Loucy (cell line): Measurements from ENCODE around the gene SPAG9.

Experiments
- H2AFZ ChIP-seq: fragments of 200-600 bp; sonication (generic); 2 replicates; pipeline ENCODE4 v1.6.0; 2016; ENCODE audit warnings: antibody characterized with exemption, mild to moderate bottlenecking, low read length, moderate library complexity
- H3F3A ChIP-seq: fragments of 200-600 bp; 2 replicates; pipeline ENCODE4 v1.6.0; 2016; ENCODE audit warnings: antibody characterized with exemption, low read depth, mild to moderate bottlenecking
- H3K27me3 ChIP-seq: fragments of 200-600 bp; sonication (generic); 2 replicates; pipeline ENCODE4 v1.6.1; 2014; ENCODE audit warnings: low read length, mild to moderate bottlenecking; ENCODE audit not compliant: insufficient read depth, poor library complexity, severe bottlenecking
- H3K36me3 ChIP-seq: fragments of 200-600 bp; sonication (generic); 2 replicates; pipeline ENCODE4 v1.6.1; 2016; ENCODE audit warnings: low read length; ENCODE audit not compliant: insufficient read depth
- H3K4me1 ChIP-seq: fragments of 200-600 bp; sonication (generic); 2 replicates; pipeline ENCODE4 v1.5.1; 2014; ENCODE audit warnings: low read length, mild to moderate bottlenecking; ENCODE audit not compliant: insufficient read depth, poor library complexity, severe bottlenecking
- H3K4me2 ChIP-seq: fragments of 200-600 bp; sonication (generic); 2 replicates; pipeline ENCODE4 v1.6.0; 2014; ENCODE audit warnings: antibody characterized with exemption, low read length, low read depth, mild to moderate bottlenecking; ENCODE audit not compliant: poor library complexity, severe bottlenecking
- H3K4me3 ChIP-seq: fragments of 200-600 bp; sonication (generic); 2 replicates; pipeline ENCODE4 v1.5.1; 2014; ENCODE audit warnings: low read length, mild to moderate bottlenecking, mixed read lengths; ENCODE audit not compliant: poor library complexity, severe bottlenecking
- H3K79me2 ChIP-seq: fragments of 200-600 bp; sonication (generic); 2 replicates; pipeline ENCODE4 v1.6.1; 2014; ENCODE audit warnings: low read length; ENCODE audit not compliant: insufficient read depth
- H3K9ac ChIP-seq: fragments of 200-600 bp; sonication (generic); 2 replicates; pipeline ENCODE4 v1.6.0; 2014; ENCODE audit warnings: mild to moderate bottlenecking, low read depth, low read length, moderate library complexity; ENCODE audit not compliant: poor library complexity, severe bottlenecking
- H3K9me2 ChIP-seq: fragments of 200-600 bp; sonication (generic); replicated peaks from 2 replicates; pipeline ENCODE4 v1.6.1; 2016; ENCODE audit warnings: low read depth, low read length, mixed read lengths
- H3K9me3 ChIP-seq: fragments of 200-600 bp; sonication (generic); 2 replicates; pipeline ENCODE4 v1.6.1; 2014; ENCODE audit warnings: mild to moderate bottlenecking, antibody characterized with exemption, low read length, low read depth; ENCODE audit not compliant: insufficient read depth
- H4K20me1 ChIP-seq: fragments of 200-600 bp; sonication (generic); 2 replicates; pipeline ENCODE4 v1.6.0; 2014; ENCODE audit warnings: antibody characterized with exemption, low read length, mild to moderate bottlenecking; ENCODE audit not compliant: insufficient read depth, poor library complexity, severe bottlenecking
- CTCF ChIP-seq: fragments of 200-600 bp; sonication (generic); conservative IDR thresholded peaks from 2 replicates; pipeline ENCODE4 v1.5.1; 2014; ENCODE audit warnings: mild to moderate bottlenecking, antibody characterized with exemption, low read length
- EZH2phosphoT487 ChIP-seq: fragments of 200-600 bp; IDR thresholded peaks from 2 replicates; pipeline ENCODE4 v1.6.1; 2018; ENCODE audit warnings: antibody characterized with exemption, mild to moderate bottlenecking, moderate library complexity, borderline replicate concordance

SPAG9 gene

GRCh38 chr17:51149163-51149562 lies 28.5 kb upstream of the SPAG9 start:
- H3K4me3 ChIP-seq, result no peak overlapping the region
- H3K9ac ChIP-seq, result no peak overlapping the region
- no peaks in the 10 kb centered on the region for H3F3A ChIP-seq
- no peaks in the 10 kb centered on the region for H3K36me3 ChIP-seq
- H3K9me3 ChIP-seq, result no peaks in the 10 kb centered on the region
- H3K27me3 ChIP-seq, result no peaks in the 10 kb centered on the region
- H2AFZ ChIP-seq, result no peak overlapping the region
- no peaks in the 10 kb centered on the region for H4K20me1 ChIP-seq
- TF ChIP-seq EZH2phosphoT487 (no peak), CTCF (no peak)
- H3K79me2 ChIP-seq, result peaks cover 7% of the 10 kb centered on the region
- H3K4me2 ChIP-seq, result no peak overlapping the region
- peaks cover 6% of the 10 kb centered on the region for H3K4me1 ChIP-seq
- H3K9me2 ChIP-seq, result no peaks in the 10 kb centered on the region

- H3K9me2 ChIP-seq, result no peaks in the 10 kb centered on the region
- H3K4me2 ChIP-seq, result no peak overlapping the region
- H3K79me2 ChIP-seq, result no peaks in the 10 kb centered on the region
- no peak overlapping the region for H3K9ac ChIP-seq
- TF ChIP-seq CTCF (no peak), EZH2phosphoT487 (no peak)
- H2AFZ ChIP-seq, result no peak overlapping the region
- H3K4me1 ChIP-seq, result peaks cover 6% of the 10 kb centered on the region
- no peaks in the 10 kb centered on the region for H4K20me1 ChIP-seq
- no peaks in the 10 kb centered on the region for H3F3A ChIP-seq
- H3K4me3 ChIP-seq, result no peak overlapping the region
- no peaks in the 10 kb centered on the region for H3K9me3 ChIP-seq
- no peaks in the 10 kb centered on the region for H3K36me3 ChIP-seq
- no peaks in the 10 kb centered on the region for H3K27me3 ChIP-seq
These were observed 27.0 kb upstream of the SPAG9 start for GRCh38 chr17:51147650-51148049.

- Histone ChIP-seq H3K4me2 (no peak overlapping the region), H3K36me3 (no peaks in the 10 kb centered on the region), H3F3A (no peaks in the 10 kb centered on the region), H4K20me1 (no peaks in the 10 kb centered on the region), H3K9ac (no peak overlapping the region), H3K79me2 (no peaks in the 10 kb centered on the region), H2AFZ (no peak overlapping the region), H3K9me2 (no peaks in the 10 kb centered on the region), H3K9me3 (no peaks in the 10 kb centered on the region), H3K27me3 (no peaks in the 10 kb centered on the region), H3K4me1 (peaks cover 8% of the 10 kb centered on the region), H3K4me3 (no peak overlapping the region)
- TF ChIP-seq CTCF, result no peak
- TF ChIP-seq EZH2phosphoT487, result no peak
These were observed 23.8 kb upstream of the SPAG9 start for GRCh38 chr17:51144266-51145022.
